GM10847 (cell line): ENCODE measurements around the gene CELSR1.

Experiments used
- POLR2A ChIP-seq: IDR thresholded peaks from 2 replicates; pipeline ENCODE4 v1.6.1; 2011; ENCODE audit not compliant: insufficient read length; ENCODE audit errors: extremely low read depth

CELSR1 gene

GRCh38 chr22:46449116-46449691 is 88.2 kb downstream of the CELSR1 start:
- TF ChIP-seq POLR2A = no peak

- TF ChIP-seq POLR2A = no peak
Measured at GRCh38 chr22:46448333-46448732, 89.1 kb downstream of the CELSR1 start.

DNA sequence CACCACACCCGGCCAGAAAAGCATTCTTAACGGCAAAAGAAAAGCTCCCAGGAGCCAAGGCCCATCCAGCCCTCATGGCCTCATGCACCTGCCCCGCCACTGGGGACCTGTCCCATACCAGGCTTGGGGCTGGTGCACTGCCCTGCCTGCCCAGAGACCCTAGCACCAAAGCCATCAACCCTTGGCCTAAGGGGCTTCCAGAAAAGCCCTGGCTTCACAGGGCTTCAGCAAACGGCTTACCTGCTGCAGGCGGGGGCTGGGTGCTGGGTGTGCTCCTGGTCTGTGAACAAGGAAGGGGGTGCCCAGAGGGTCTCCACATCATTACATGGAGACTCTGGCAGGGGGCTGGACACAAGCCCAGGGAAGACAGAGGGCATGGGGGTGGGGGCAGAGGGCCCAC is 89.5 kb downstream of the CELSR1 start:
- TF ChIP-seq POLR2A = no peak

- no peak for TF ChIP-seq POLR2A
Measured at GRCh38 chr22:46446799-46447198, 90.6 kb downstream of the CELSR1 start.

DNA sequence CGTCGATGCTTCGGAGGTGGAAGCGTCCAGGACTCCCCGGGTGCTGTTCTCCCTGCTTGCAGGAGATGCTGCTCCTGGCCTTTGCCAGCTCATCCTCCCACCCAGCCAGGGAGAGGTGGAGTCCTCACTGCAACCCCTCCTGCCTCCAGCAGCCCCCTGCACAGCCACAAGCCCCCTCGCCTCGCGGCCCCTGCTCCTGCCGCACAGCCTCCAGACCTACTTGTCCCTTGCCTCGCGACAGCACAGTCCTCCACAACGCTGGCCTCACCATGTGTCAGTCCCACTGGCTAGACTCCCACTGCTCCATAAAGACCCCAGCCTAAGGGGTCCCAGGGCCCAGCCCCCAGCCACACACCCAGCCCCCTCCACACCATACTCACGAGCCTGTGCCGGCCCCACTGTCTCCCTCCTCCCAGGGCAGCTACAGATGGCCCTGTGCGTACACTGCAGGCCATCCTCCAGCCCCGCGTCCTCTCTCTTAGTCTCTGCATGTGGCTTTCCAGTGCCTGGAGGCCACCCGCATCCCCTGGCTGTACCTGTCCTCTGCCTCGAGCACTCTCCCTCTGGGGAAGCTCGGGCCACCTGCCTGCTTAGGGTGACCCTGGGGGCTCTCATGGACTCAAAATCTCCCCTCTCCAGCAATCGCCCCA is 91.5 kb downstream of the CELSR1 start:
- TF ChIP-seq POLR2A = no peak

DNA sequence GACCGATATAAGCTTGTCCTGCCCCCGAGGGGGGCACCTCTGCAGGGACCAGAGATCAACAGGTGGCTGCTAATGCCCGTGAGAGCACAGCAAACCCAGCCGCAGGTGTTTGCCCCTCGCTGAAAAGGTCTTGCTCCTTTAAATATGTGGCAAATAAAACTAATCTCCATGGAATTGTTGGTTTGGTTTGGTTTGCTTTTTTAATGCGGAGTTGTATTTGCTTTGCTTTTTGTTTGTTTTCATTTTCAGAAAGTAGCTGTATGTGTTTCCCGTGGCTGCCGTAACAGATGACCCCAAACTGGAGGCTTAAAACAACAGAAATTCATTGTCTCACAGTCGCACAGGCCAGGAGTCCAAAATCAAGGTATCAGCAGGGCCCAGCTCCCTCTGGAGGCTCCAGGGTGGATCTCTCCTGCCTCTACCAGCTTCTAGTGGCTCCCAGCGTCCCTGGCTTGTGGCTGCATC is 93.0 kb downstream of the CELSR1 start:
- TF ChIP-seq POLR2A = no peak

DNA sequence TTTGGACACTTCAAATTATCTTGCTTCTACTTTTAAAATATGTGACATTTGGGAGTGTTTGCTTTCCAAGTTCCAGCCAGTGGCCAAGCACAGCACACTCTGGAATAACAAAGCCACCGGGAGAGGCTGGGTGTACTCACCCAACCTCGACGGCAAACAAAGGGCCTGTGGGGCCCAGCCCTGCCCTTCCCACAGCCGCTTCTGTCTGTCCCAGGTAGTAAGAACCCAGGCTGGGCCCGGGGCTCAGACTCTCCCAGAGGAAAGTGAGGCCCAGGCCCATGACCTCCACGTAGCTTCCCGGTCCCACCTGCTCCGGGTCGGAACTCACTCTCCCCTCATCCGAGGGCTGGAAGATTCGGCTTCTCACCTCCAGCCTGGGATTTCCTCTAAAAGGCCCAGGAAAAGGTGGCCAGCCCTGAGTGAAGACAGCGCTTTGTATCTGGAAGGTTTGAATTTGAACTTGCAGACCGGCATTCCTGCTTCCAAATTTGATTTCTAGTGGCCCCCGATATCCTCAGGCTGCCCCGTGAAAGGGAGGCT is 93.5 kb downstream of the CELSR1 start:
- no peak for TF ChIP-seq POLR2A

- TF ChIP-seq POLR2A = no peak
Measured at GRCh38 chr22:46442217-46442853, 95.1 kb downstream of the CELSR1 start.

GRCh38 chr22:46439576-46440465 is 97.6 kb downstream of the CELSR1 start:
- TF ChIP-seq POLR2A = no peak

GRCh38 chr22:46439111-46439510 is 98.3 kb downstream of the CELSR1 start:
- no peak for TF ChIP-seq POLR2A

- no peak for TF ChIP-seq POLR2A
Measured at GRCh38 chr22:46437671-46438440, 99.6 kb downstream of the CELSR1 start.

GRCh38 chr22:46436595-46437175 is 100.7 kb downstream of the CELSR1 start:
- no peak for TF ChIP-seq POLR2A

- no peak for TF ChIP-seq POLR2A
Measured at GRCh38 chr22:46433318-46433717, 104.1 kb downstream of the CELSR1 start.
